SK-N-SH treated with all-trans-retinoic acid at 6 μM for 48 hours (cell line): ENCODE results near the gene TGIF2.
"Not testable (repeated sequence)": the region's sequence is repeated elsewhere in the genome, so short reads cannot be mapped to it uniquely, and the experiment has no call there.

Source experiments
- ATAC-seq: fragments of 200-7000 bp; cut with Tn5 transposase; 3 replicates; pipeline ENCODE4 v1.9.1; 2020; ENCODE audit warnings: mild to moderate bottlenecking, moderate library complexity
- ARNTL ChIP-seq: fragments of 450-650 bp; formaldehyde crosslinking; IDR thresholded peaks from 2 replicates; pipeline ENCODE4 v1.5.0; 2020; ENCODE audit warnings: low read depth, mild to moderate bottlenecking, moderate library complexity, borderline replicate concordance
- BACH2 ChIP-seq: fragments of 250-450 bp; sonication (Bioruptor Pico); IDR thresholded peaks from 2 replicates; pipeline ENCODE4 v1.9.0; 2021; ENCODE audit warnings: mild to moderate bottlenecking, borderline replicate concordance
- CSDC2 ChIP-seq: fragments of 250-450 bp; sonication (Bioruptor Pico); IDR thresholded peaks from 2 replicates; pipeline ENCODE4 v1.5.0; 2020; ENCODE audit warnings: mild to moderate bottlenecking, moderate library complexity
- ESRRG ChIP-seq: fragments of 250-450 bp; sonication (Bioruptor Pico); IDR thresholded peaks from 2 replicates; pipeline ENCODE4 v1.6.1; 2021; ENCODE audit warnings: mild to moderate bottlenecking
- GLIS3 ChIP-seq: fragments of 250-450 bp; sonication (Bioruptor Pico); IDR thresholded peaks from 2 replicates; pipeline ENCODE4 v1.5.0; 2020; ENCODE audit warnings: mild to moderate bottlenecking, moderate library complexity
- OSR1 ChIP-seq: fragments of 250-450 bp; sonication (Bioruptor Pico); IDR thresholded peaks from 2 replicates; pipeline ENCODE4 v1.8.0; 2022; ENCODE audit warnings: moderate library complexity, mild to moderate bottlenecking, inconsistent platforms
- PPARA ChIP-seq: fragments of 250-450 bp; sonication (Bioruptor Pico); IDR thresholded peaks from 2 replicates; pipeline ENCODE4 v1.5.0; 2020; ENCODE audit warnings: mild to moderate bottlenecking, borderline replicate concordance
- RARB ChIP-seq: fragments of 250-450 bp; sonication (Bioruptor Pico); IDR thresholded peaks from 2 replicates; pipeline ENCODE4 v1.8.0; 2021; ENCODE audit warnings: mild to moderate bottlenecking, moderate library complexity
- SNAI2 ChIP-seq: fragments of 250-450 bp; sonication (Bioruptor Pico); IDR thresholded peaks from 2 replicates; pipeline ENCODE4 v1.5.0; 2020; ENCODE audit warnings: mild to moderate bottlenecking, moderate library complexity
- TOX ChIP-seq: fragments of 250-450 bp; sonication (Bioruptor Pico); IDR thresholded peaks from 2 replicates; pipeline ENCODE4 v1.8.0; 2021; ENCODE audit warnings: mild to moderate bottlenecking, moderate library complexity, borderline replicate concordance
- ZC3H10 ChIP-seq: fragments of 250-450 bp; sonication (Bioruptor Pico); IDR thresholded peaks from 2 replicates; pipeline ENCODE4 v1.5.1; 2021; ENCODE audit warnings: mild to moderate bottlenecking, moderate library complexity
- ZFP3 ChIP-seq: fragments of 250-450 bp; sonication (Bioruptor Pico); IDR thresholded peaks from 2 replicates; pipeline ENCODE4 v1.5.0; 2020; ENCODE audit warnings: mild to moderate bottlenecking, moderate library complexity
- ZFP30 ChIP-seq: fragments of 450-650 bp; formaldehyde crosslinking; IDR thresholded peaks from 2 replicates; pipeline ENCODE4 v1.5.0; 2022; ENCODE audit warnings: mild to moderate bottlenecking, moderate library complexity
- ZNF70 ChIP-seq: fragments of 450-650 bp; formaldehyde crosslinking; IDR thresholded peaks from 2 replicates; pipeline ENCODE4 v1.5.0; 2020; ENCODE audit warnings: mild to moderate bottlenecking, moderate library complexity
- ZNF8 ChIP-seq: fragments of 450-650 bp; formaldehyde crosslinking; IDR thresholded peaks from 2 replicates; pipeline ENCODE4 v1.5.0; 2020; ENCODE audit warnings: mild to moderate bottlenecking, moderate library complexity
- TF ChIP-seq, protein P1 (sequence below): fragments of 250-450 bp; sonication (Bioruptor Pico); IDR thresholded peaks from 2 replicates; pipeline ENCODE4 v1.5.0; 2020; ENCODE audit warnings: mild to moderate bottlenecking, moderate library complexity
- TF ChIP-seq, protein P2 (sequence below): fragments of 250-450 bp; sonication (Bioruptor Pico); IDR thresholded peaks from 2 replicates; pipeline ENCODE4 v1.8.0; 2020; ENCODE audit warnings: mild to moderate bottlenecking, moderate library complexity, borderline replicate concordance
- TF ChIP-seq, protein P3 (sequence below): fragments of 250-450 bp; sonication (Bioruptor Pico); IDR thresholded peaks from 2 replicates; pipeline ENCODE4 v1.5.1; 2020; ENCODE audit warnings: low read depth, mild to moderate bottlenecking, moderate library complexity
- TF ChIP-seq, protein P4 (sequence below): fragments of 250-450 bp; sonication (Bioruptor Pico); IDR thresholded peaks from 2 replicates; pipeline ENCODE4 v1.5.1; 2021; ENCODE audit warnings: mild to moderate bottlenecking, moderate library complexity

TGIF2 gene

DNA sequence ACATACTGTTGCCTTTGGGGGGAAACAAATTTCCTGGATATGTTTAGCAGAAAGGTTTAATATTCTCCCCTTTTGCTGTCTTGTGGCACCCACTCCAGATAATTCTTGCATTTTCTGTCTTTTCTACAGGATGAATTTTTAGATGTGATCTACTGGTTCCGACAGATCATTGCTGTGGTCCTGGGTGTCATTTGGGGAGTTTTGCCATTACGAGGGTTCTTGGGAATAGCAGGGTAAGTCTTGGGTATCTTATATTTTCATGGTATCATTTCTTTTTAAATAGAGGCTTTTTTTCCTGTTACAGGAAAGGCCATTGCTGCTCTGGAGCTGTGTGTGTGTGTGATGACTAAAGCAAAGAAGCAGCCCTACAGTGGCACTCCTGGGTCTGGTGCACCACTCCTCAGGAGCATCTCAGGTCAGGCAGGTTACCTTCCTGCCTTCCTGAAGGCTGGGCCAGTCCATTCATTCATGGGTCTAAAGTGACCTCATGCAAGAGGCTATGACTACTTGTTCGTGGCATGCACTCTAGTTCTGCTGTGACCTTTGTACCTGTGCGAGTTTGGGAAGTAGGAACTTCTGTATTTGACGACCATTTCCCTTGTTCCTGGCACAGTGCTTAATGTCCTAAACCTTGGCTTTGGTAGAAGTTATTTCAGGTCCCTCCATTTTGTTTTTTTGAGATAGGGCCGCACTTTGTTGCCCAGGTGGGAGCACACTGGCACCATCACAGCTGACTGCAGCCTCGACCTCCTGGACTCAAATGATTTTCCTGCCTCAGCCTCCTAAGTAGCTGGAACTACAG is 34.4 kb downstream of the TGIF2 start:
- TF ChIP-seq TOX (CRISPR knock-in tag) = no peak
- TF ChIP-seq BACH2 (CRISPR knock-in tag) = no peak
- TF ChIP-seq, protein P1, sequence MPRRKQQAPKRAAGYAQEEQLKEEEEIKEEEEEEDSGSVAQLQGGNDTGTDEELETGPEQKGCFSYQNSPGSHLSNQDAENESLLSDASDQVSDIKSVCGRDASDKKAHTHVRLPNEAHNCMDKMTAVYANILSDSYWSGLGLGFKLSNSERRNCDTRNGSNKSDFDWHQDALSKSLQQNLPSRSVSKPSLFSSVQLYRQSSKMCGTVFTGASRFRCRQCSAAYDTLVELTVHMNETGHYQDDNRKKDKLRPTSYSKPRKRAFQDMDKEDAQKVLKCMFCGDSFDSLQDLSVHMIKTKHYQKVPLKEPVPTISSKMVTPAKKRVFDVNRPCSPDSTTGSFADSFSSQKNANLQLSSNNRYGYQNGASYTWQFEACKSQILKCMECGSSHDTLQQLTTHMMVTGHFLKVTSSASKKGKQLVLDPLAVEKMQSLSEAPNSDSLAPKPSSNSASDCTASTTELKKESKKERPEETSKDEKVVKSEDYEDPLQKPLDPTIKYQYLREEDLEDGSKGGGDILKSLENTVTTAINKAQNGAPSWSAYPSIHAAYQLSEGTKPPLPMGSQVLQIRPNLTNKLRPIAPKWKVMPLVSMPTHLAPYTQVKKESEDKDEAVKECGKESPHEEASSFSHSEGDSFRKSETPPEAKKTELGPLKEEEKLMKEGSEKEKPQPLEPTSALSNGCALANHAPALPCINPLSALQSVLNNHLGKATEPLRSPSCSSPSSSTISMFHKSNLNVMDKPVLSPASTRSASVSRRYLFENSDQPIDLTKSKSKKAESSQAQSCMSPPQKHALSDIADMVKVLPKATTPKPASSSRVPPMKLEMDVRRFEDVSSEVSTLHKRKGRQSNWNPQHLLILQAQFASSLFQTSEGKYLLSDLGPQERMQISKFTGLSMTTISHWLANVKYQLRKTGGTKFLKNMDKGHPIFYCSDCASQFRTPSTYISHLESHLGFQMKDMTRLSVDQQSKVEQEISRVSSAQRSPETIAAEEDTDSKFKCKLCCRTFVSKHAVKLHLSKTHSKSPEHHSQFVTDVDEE (CRISPR knock-in tag) = no peak
- TF ChIP-seq ZFP3 = no peak
- no peak for ATAC-seq

DNA sequence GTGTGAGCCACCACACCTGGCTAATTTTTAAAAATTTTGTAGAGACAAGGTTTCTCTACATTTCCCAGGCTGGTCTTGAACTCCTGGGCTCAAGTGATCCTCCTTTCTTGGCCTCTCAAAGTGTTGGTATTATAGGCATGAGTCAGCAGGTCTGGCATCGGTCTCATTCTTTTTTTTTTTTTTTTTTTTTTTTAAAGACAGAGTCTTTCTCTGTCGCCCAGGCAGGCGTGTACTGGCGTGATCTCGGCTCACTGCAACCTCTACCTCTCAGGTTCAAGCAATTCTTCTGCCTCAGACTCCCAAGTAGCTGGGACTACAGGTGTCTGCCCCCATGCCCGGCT is 35.0 kb downstream of the TGIF2 start:
- ATAC-seq = not testable (repeated sequence)

DNA sequence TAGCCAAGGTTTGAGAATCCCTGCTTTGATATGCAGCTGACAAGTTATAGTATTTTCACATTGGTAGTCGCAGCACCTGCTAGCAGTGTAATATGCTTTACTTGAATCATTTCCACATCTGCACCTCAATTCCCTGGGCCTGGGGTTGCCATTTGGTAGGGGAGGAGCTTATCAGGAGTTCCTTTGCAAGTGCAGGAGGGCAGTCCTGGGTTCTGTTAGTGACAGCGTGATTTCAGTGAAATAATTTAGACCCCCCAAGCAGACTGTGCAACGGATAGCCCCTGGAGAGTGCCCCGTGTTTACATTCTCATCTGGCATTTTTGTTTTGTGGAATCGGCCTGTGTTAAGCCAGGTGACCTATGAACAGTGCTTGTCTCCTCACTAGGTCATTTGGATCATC is 38.2 kb downstream of the TGIF2 start:
- TF ChIP-seq RARB = no peak
- no peak for TF ChIP-seq ZC3H10
- TF ChIP-seq ARNTL (CRISPR knock-in tag) = no peak
- TF ChIP-seq GLIS3 (CRISPR knock-in tag) = no peak
- TF ChIP-seq, protein P2, sequence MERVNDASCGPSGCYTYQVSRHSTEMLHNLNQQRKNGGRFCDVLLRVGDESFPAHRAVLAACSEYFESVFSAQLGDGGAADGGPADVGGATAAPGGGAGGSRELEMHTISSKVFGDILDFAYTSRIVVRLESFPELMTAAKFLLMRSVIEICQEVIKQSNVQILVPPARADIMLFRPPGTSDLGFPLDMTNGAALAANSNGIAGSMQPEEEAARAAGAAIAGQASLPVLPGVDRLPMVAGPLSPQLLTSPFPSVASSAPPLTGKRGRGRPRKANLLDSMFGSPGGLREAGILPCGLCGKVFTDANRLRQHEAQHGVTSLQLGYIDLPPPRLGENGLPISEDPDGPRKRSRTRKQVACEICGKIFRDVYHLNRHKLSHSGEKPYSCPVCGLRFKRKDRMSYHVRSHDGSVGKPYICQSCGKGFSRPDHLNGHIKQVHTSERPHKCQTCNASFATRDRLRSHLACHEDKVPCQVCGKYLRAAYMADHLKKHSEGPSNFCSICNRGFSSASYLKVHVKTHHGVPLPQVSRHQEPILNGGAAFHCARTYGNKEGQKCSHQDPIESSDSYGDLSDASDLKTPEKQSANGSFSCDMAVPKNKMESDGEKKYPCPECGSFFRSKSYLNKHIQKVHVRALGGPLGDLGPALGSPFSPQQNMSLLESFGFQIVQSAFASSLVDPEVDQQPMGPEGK (CRISPR knock-in tag) = no peak
- TF ChIP-seq, protein P3, sequence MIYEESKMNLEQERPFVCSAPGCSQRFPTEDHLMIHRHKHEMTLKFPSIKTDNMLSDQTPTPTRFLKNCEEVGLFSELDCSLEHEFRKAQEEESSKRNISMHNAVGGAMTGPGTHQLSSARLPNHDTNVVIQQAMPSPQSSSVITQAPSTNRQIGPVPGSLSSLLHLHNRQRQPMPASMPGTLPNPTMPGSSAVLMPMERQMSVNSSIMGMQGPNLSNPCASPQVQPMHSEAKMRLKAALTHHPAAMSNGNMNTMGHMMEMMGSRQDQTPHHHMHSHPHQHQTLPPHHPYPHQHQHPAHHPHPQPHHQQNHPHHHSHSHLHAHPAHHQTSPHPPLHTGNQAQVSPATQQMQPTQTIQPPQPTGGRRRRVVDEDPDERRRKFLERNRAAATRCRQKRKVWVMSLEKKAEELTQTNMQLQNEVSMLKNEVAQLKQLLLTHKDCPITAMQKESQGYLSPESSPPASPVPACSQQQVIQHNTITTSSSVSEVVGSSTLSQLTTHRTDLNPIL = no peak
- TF ChIP-seq ZNF70 (CRISPR knock-in tag) = no peak
- TF ChIP-seq CSDC2 (CRISPR knock-in tag) = no peak

DNA sequence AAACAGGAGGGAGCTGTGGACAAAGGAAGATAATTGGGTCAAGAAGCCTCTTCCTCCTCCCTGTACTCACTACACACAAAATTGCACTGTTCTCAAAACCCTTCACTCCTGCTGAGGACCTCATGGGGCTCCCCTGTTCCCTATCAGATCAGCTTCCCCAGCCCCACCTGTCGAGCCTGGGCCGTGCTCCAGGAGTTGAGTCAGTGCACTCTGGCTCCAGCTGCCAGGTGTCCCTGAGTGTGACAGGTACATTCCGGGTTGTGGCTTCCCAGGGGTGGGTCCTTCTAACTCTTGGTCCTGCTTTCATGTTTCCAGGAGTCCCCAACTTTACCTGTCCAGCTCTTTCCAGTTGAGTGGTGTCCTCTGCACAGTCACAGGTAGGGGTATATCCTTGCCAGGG is 40.6 kb downstream of the TGIF2 start:
- no peak for ATAC-seq
- TF ChIP-seq OSR1 (CRISPR knock-in tag) = no peak
- TF ChIP-seq ESRRG (CRISPR knock-in tag) = no peak
- TF ChIP-seq RARB = no peak
- TF ChIP-seq SNAI2 = no peak
- no peak for TF ChIP-seq PPARA (CRISPR knock-in tag)
- no peak for TF ChIP-seq GLIS3 (CRISPR knock-in tag)
- TF ChIP-seq, protein P2 (CRISPR knock-in tag) = no peak
- TF ChIP-seq TOX (CRISPR knock-in tag) = no peak
- TF ChIP-seq, protein P4, sequence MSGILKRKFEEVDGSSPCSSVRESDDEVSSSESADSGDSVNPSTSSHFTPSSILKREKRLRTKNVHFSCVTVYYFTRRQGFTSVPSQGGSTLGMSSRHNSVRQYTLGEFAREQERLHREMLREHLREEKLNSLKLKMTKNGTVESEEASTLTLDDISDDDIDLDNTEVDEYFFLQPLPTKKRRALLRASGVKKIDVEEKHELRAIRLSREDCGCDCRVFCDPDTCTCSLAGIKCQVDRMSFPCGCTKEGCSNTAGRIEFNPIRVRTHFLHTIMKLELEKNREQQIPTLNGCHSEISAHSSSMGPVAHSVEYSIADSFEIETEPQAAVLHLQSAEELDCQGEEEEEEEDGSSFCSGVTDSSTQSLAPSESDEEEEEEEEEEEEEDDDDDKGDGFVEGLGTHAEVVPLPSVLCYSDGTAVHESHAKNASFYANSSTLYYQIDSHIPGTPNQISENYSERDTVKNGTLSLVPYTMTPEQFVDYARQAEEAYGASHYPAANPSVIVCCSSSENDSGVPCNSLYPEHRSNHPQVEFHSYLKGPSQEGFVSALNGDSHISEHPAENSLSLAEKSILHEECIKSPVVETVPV (CRISPR knock-in tag) = no peak
- no peak for TF ChIP-seq ZFP30 (CRISPR knock-in tag)
- no peak for TF ChIP-seq ZNF8
- no peak for TF ChIP-seq CSDC2 (CRISPR knock-in tag)
- TF ChIP-seq, protein P3 = no peak
- TF ChIP-seq ZNF70 (CRISPR knock-in tag) = no peak
- TF ChIP-seq, protein P1 (CRISPR knock-in tag) = no peak
- TF ChIP-seq ZC3H10 = no peak
- no peak for TF ChIP-seq ARNTL (CRISPR knock-in tag)

More for the DNA sequence above, 38.2 kb downstream of the TGIF2 start:
- no peak for ATAC-seq
